Mucosa of descending colon (tissue), 3 donors: Measurements from ENCODE around the gene THSD7A. TPM values are rescaled to one million over a fixed set of nuclear protein-coding genes. Genes with fewer than 3 reads are reported as not detected.
"Not testable (repeated sequence)": the region's sequence is repeated elsewhere in the genome, so short reads cannot be mapped to it uniquely, and the experiment has no call there.

Experiments used
- ATAC-seq: fragments of 200-7000 bp; cut with Tn5 transposase; one replicate; pipeline ENCODE4 v1.9.1; 2020; ENCODE audit warnings: mild to moderate bottlenecking, moderate library complexity
- DNase-seq, 3 donors: peaks; one replicate each; pipeline ENCODE4 v3.0.0-alpha.2; 2020
- H3K36me3 ChIP-seq: fragments of 200-600 bp; one replicate; pipeline ENCODE4 v1.8.0; 2021; ENCODE audit warnings: low read depth, mild to moderate bottlenecking
- H3K4me1 ChIP-seq: fragments of 200-600 bp; one replicate; pipeline ENCODE4 v1.8.0; 2021; ENCODE audit warnings: low read depth, mild to moderate bottlenecking
- H3K4me3 ChIP-seq: fragments of 200-600 bp; one replicate; pipeline ENCODE4 v1.8.0; 2021; ENCODE audit warnings: mild to moderate bottlenecking
- H3K9me3 ChIP-seq: fragments of 200-600 bp; one replicate; pipeline ENCODE4 v1.8.0; 2021; ENCODE audit warnings: mild to moderate bottlenecking
- CTCF ChIP-seq: fragments of 200-600 bp; IDR thresholded peaks from one replicate; pipeline ENCODE4 v1.8.0; 2022; ENCODE audit warnings: antibody characterized with exemption, mild to moderate bottlenecking
- intact Hi-C, 2 donors: fragments of 100-400 bp; cut with DNase I in 1 of 2; cut with micrococcal nuclease in 1 of 2; formaldehyde crosslinking; loops; one replicate each; pipeline versions ENCODE4 v1.11.0 to v1.11.1; 2022; cut with DNase I, micrococcal nuclease
- total RNA-seq, 3 donors: library from RNA; stranded (reverse); fragmentation: NEBNext Ultra II Directional in 2 of 3; extraction: Animal tissue kit (Norgen Biotek cat#: 25700) in 2 of 3; gene quantifications; one replicate each; pipeline versions ENCODE4 v1.2.1 to v1.2.4, GENCODE V29; 2021 to 2023
- donor health status: DM: no; HTN: no; CAD: no; lungs with moderate emphysema.
- donor health status: DM: no; HTN: no; CAD: no.
- donor health status: DM: no; HTN: yes; CAD: no.

Gene THSD7A
- total RNA-seq, 3 donors from 2014 or later = 1.0 to 5.4 (median 3.4) TPM

GRCh38 chr7:11533229-11533820, 298.7 kb downstream of the THSD7A start:
- ATAC-seq = peak; percentile 61
- no peak for DNase-seq
- no peaks in the 10 kb centered on the region for H3K36me3 ChIP-seq
- intact Hi-C loops = no loop called here
- no peak for TF ChIP-seq CTCF
- no peaks in the 10 kb centered on the region for H3K9me3 ChIP-seq
- no peaks in the 10 kb centered on the region for H3K4me1 ChIP-seq
- H3K4me3 ChIP-seq = no peak overlapping the region

GRCh38 chr7:11529382-11529781, 302.6 kb downstream of the THSD7A start:
- TF ChIP-seq CTCF = no peak
- intact Hi-C loops = no loop called here
- ATAC-seq (no peak), DNase-seq (no peak)
- no peaks in the 10 kb centered on the region for H3K36me3 ChIP-seq
- no peaks in the 10 kb centered on the region for H3K9me3 ChIP-seq
- H3K4me3 ChIP-seq = no peak overlapping the region
- H3K4me1 ChIP-seq = no peaks in the 10 kb centered on the region

GRCh38 chr7:11527707-11528106, 304.3 kb downstream of the THSD7A start:
- no peak for TF ChIP-seq CTCF
- Histone ChIP-seq H3K4me3 (no peak overlapping the region), H3K9me3 (no peaks in the 10 kb centered on the region), H3K36me3 (no peaks in the 10 kb centered on the region), H3K4me1 (no peaks in the 10 kb centered on the region)
- DNase-seq (no peak), ATAC-seq (no peak)
- intact Hi-C loops = no loop called here

GRCh38 chr7:11524476-11525397, 307.3 kb downstream of the THSD7A start:
- no peak for TF ChIP-seq CTCF
- ATAC-seq (no peak), DNase-seq (no peak)
- intact Hi-C loops = no loop called here
- H3K4me1 ChIP-seq = no peaks in the 10 kb centered on the region
- no peaks in the 10 kb centered on the region for H3K9me3 ChIP-seq
- no peak overlapping the region for H3K4me3 ChIP-seq
- no peaks in the 10 kb centered on the region for H3K36me3 ChIP-seq

GRCh38 chr7:11521964-11522499, 310.0 kb downstream of the THSD7A start:
- DNase-seq, intact Hi-C loops, H3K9me3 ChIP-seq, H3K4me1 ChIP-seq, H3K4me3 ChIP-seq, H3K36me3 ChIP-seq, ATAC-seq: not testable (repeated sequence)

- DNase-seq = no peak
- no peak overlapping the region for H3K4me3 ChIP-seq
- intact Hi-C loops = no loop called here
These were observed 314.1 kb downstream of the THSD7A start for GRCh38 chr7:11517853-11518252.

More at GRCh38 chr7:11517853-11518252, 314.1 kb downstream of the THSD7A start:
- TF ChIP-seq CTCF = no peak
- Histone ChIP-seq H3K9me3 (no peaks in the 10 kb centered on the region), H3K36me3 (no peaks in the 10 kb centered on the region), H3K4me1 (no peaks in the 10 kb centered on the region)
- no peak for ATAC-seq
